B cell (primary cell): ENCODE measurements around the gene FOXS1. TPM values are rescaled to one million over a fixed set of nuclear protein-coding genes. Genes with fewer than 3 reads are reported as not detected.

Source experiments
- ATAC-seq: fragments of 200-7000 bp; cut with Tn5 transposase; one replicate; pipeline ENCODE4 v1.10.0; 2021; ENCODE audit warnings: low read depth, mild to moderate bottlenecking, moderate number of reproducible peaks, moderate library complexity
- CTCF ChIA-PET: fragments of 350-600 bp; sonication (Branson Sonifier 250); formaldehyde crosslinking; loops from one replicate; lab custom pipeline; 2021; ENCODE audit warnings: antibody characterized with exemption, inconsistent platforms; lab: Charles Lee
- POLR2A ChIA-PET: fragments of 350-600 bp; sonication (Branson Sonifier 250); formaldehyde crosslinking; loops from one replicate; lab custom pipeline; 2021; ENCODE audit warnings: antibody characterized with exemption; lab: Charles Lee
- DNase-seq: peaks from one replicate; pipeline ENCODE4 v3.0.0; 2013
- H2AFZ ChIP-seq: 2 replicates; pipeline ENCODE4 v1.6.1; 2012; ENCODE audit warnings: mild to moderate bottlenecking, low read depth, low read length; ENCODE audit not compliant: insufficient read depth, poor library complexity, severe bottlenecking
- H3K27ac ChIP-seq, 2 donors: 1 replicate in 1 of 2; 2 replicates in 1 of 2; pipeline ENCODE4 v1.5.1; 2012 to 2013; ENCODE audit warnings: low read length in 2 of 2, mild to moderate bottlenecking in 2 of 2, moderate library complexity in 1 of 2
- H3K27me3 ChIP-seq, 4 experiments: fragments of 200-600 bp in 1 of 4; sonication (generic) in 1 of 4; replicated peaks in 1 of 4; 1 replicate in 2 of 4; 2 replicates in 2 of 4; pipeline versions ENCODE4 v1.6.1 to v1.7.0; 2013 to 2016; ENCODE audit warnings: low read length in 3 of 4, mild to moderate bottlenecking in 2 of 4, mixed read lengths in 1 of 4, moderate library complexity in 1 of 4; ENCODE audit not compliant: insufficient read depth in 4 of 4, control insufficient read depth in 3 of 4; ENCODE audit errors: control extremely low read depth in 1 of 4
- H3K36me3 ChIP-seq, 2 experiments: replicated peaks in 1 of 2; 1 replicate in 1 of 2; 2 replicates in 1 of 2; pipeline versions ENCODE4 v1.6.1 to v1.7.1; 2013; ENCODE audit warnings: low read length in 1 of 2; ENCODE audit not compliant: insufficient read depth in 2 of 2, control insufficient read depth in 1 of 2; ENCODE audit errors: control extremely low read depth in 1 of 2, extremely low read depth in 1 of 2
- H3K4me1 ChIP-seq, 2 donors: fragments of 200-600 bp in 1 of 2; sonication (generic) in 1 of 2; 1 replicate in 1 of 2; 2 replicates in 1 of 2; pipeline versions ENCODE4 v1.5.1 to v1.6.1; 2013 to 2017; ENCODE audit warnings: low read length in 2 of 2; ENCODE audit not compliant: control insufficient read depth in 2 of 2, insufficient read depth in 2 of 2
- H3K4me2 ChIP-seq: replicated peaks from 2 replicates; pipeline ENCODE3; 2012; ENCODE audit warnings: mild to moderate bottlenecking, low read depth, low read length; ENCODE audit not compliant: poor library complexity, severe bottlenecking
- H3K4me3 ChIP-seq, 5 experiments: fragments of 200-600 bp in 1 of 5; sonication (generic) in 1 of 5; 1 replicate in 3 of 5; 2 replicates in 2 of 5; pipeline versions ENCODE4 v1.5.1 to v1.7.0; 2011 to 2016; ENCODE audit warnings: low read length in 4 of 5, mild to moderate bottlenecking in 4 of 5, low read depth in 2 of 5, control low read depth in 1 of 5, moderate library complexity in 1 of 5; ENCODE audit not compliant: insufficient read depth in 1 of 5; ENCODE audit errors: control extremely low read depth in 1 of 5, extremely low read depth in 1 of 5
- H3K79me2 ChIP-seq: fragments of 200-600 bp; sonication (generic); one replicate; pipeline ENCODE4 v1.6.0; 2016; ENCODE audit warnings: low read length; ENCODE audit not compliant: control insufficient read depth, insufficient read depth
- H3K9ac ChIP-seq: fragments of 200-600 bp; sonication (generic); 2 replicates; pipeline ENCODE4 v1.6.1; 2017; ENCODE audit warnings: mild to moderate bottlenecking, low read length, moderate library complexity
- H3K9me3 ChIP-seq, 3 donors: one replicate each; pipeline versions ENCODE4 v1.6.1 to v1.7.1; 2013; ENCODE audit warnings: low read length in 2 of 3; ENCODE audit not compliant: control insufficient read depth in 2 of 3, insufficient read depth in 1 of 3; ENCODE audit errors: control extremely low read depth in 1 of 3
- H4K20me1 ChIP-seq: 2 replicates; pipeline ENCODE4 v1.6.0; 2012; ENCODE audit warnings: mild to moderate bottlenecking, low read length; ENCODE audit not compliant: insufficient read depth, control insufficient read depth, poor library complexity, severe bottlenecking
- H3K27ac Mint-ChIP-seq: one replicate; pipeline ENCODE4 v1.8.0; 2021; ENCODE audit warnings: mixed read lengths
- H3K27me3 Mint-ChIP-seq: one replicate; pipeline ENCODE4 v1.8.0; 2021; ENCODE audit warnings: mixed read lengths
- H3K4me1 Mint-ChIP-seq: one replicate; pipeline ENCODE4 v1.8.0; 2021; ENCODE audit warnings: mixed read lengths
- H3K4me3 Mint-ChIP-seq: one replicate; pipeline ENCODE4 v1.8.0; 2021; ENCODE audit warnings: mixed read lengths
- H3K9me3 Mint-ChIP-seq: one replicate; pipeline ENCODE4 v1.8.0; 2022; ENCODE audit warnings: mixed read lengths; ENCODE audit not compliant: insufficient read depth
- CTCF ChIP-seq: fragments of 200-600 bp; IDR thresholded peaks from one replicate; pipeline ENCODE4 v1.8.0; 2022; ENCODE audit warnings: antibody characterized with exemption, mild to moderate bottlenecking
- EZH2 ChIP-seq: IDR thresholded peaks from 2 replicates; pipeline ENCODE4 v1.6.1; 2012; ENCODE audit warnings: borderline replicate concordance, low read depth, mild to moderate bottlenecking, moderate library complexity, low read length; ENCODE audit not compliant: insufficient read depth, poor library complexity, severe bottlenecking
- WGBS: methylation state at CpG from one replicate; pipeline ENCODE4 v1.1.5; 2013; ENCODE audit warnings: missing lambda C conversion rate; ENCODE audit not compliant: insufficient coverage; 5-methylcytosine and 5-hydroxymethylcytosine counted together
- intact Hi-C: fragments of 100-400 bp; cut with micrococcal nuclease; formaldehyde crosslinking; loops from one replicate; pipeline ENCODE4 v1.10.0; 2022
- polyA plus RNA-seq: library from polyadenylated mRNA; depleted of rRNA; stranded (reverse); fragments of >200 nt; gene quantifications from 2 replicates; pipeline ENCODE4 v1.2.3, GENCODE V29; 2012
- total RNA-seq, 2 donors: library from RNA; stranded (reverse); fragments of 120-200 nt in 1 of 2; gene quantifications; 1 replicate in 1 of 2; 2 replicates in 1 of 2; pipeline versions ENCODE4 v1.2.3 to v1.2.4, GENCODE V29; 2013 to 2022

Gene FOXS1
- total and polyA plus RNA-seq, 2 donors (not counting 1 experiment from before 2014, with no cell fraction given): not detected

- ChIA-PET CTCF (interaction anchor here (1.0 to 1.7 kb wide), 7 partner anchors 11 to 163 kb away, joined by 3 to 8 read pairs (median 3); partner anchors contain the start of gene FOXS1), POLR2A (no interaction called here)
- Histone ChIP-seq H3K9me3 (peaks cover 0 to 3% (median 0%) of the 10 kb centered on the region in 3 donors), H3K79me2 (no peaks in the 10 kb centered on the region), H2AFZ (no peak overlapping the region), H4K20me1 (no peaks in the 10 kb centered on the region), H3K4me1 (peaks cover 29 to 31% of the 10 kb centered on the region in 2 donors), H3K4me3 (no peak overlapping the region), H3K4me2 (peak overlapping the region; percentile 97), H3K36me3 (no peaks in the 10 kb centered on the region), H3K9ac (peak overlapping the region; percentile 67), H3K27ac (no peak overlapping the region), H3K27me3 (peaks cover 0 to 30% (median 12%) of the 10 kb centered on the region in 4 experiments)
- Mint-ChIP-seq H3K4me1 (peaks cover 28% of the 10 kb centered on the region), H3K27ac (peak overlapping the region; percentile 50), H3K9me3 (no peaks in the 10 kb centered on the region), H3K4me3 (peak overlapping the region; percentile 93), H3K27me3 (peaks cover 18% of the 10 kb centered on the region)
- intact Hi-C loops: no loop called here
- ATAC-seq: peak; percentile 34
- WGBS: 64% methylated on average over 9 of the region's 12 CpGs
- no peak for TF ChIP-seq EZH2
- TF ChIP-seq CTCF: no peak
- peak; percentile 52 for DNase-seq
Measured at GRCh38 chr20:31868853-31869672, 23.7 kb upstream of the FOXS1 start.

- intact Hi-C loops: no loop called here
- Mint-ChIP-seq H3K27ac (no peak overlapping the region), H3K9me3 (no peaks in the 10 kb centered on the region), H3K4me1 (peaks cover 36% of the 10 kb centered on the region), H3K27me3 (peaks cover 18% of the 10 kb centered on the region), H3K4me3 (no peak overlapping the region)
- no peak overlapping the region for H3K9ac ChIP-seq
- no peak overlapping the region for H3K4me2 ChIP-seq
- CTCF ChIA-PET: no interaction called here
- DNase-seq (no peak), ATAC-seq (no peak)
- no peak overlapping the region for H3K27ac ChIP-seq
- H3K4me3 ChIP-seq: no peak overlapping the region
- H3K27me3 ChIP-seq: peaks cover 0 to 25% (median 11%) of the 10 kb centered on the region in 4 experiments
- no peak for TF ChIP-seq EZH2
- no peak for TF ChIP-seq CTCF
- 92% methylated on average over 3 of the region's 3 CpGs for WGBS
- POLR2A ChIA-PET: no interaction called here
- no peak overlapping the region for H2AFZ ChIP-seq
- peaks cover 0 to 3% (median 0%) of the 10 kb centered on the region in 3 donors for H3K9me3 ChIP-seq
- no peaks in the 10 kb centered on the region for H4K20me1 ChIP-seq
- H3K4me1 ChIP-seq: peaks cover 27 to 34% of the 10 kb centered on the region in 2 donors
- no peaks in the 10 kb centered on the region for H3K36me3 ChIP-seq
- H3K79me2 ChIP-seq: no peaks in the 10 kb centered on the region
Measured at GRCh38 chr20:31866221-31866620, 20.8 kb upstream of the FOXS1 start.
